Prostate gland (tissue), 2 donors: ENCODE data around the gene ATXN7L2.

Experiments
- POLR2A ChIP-seq: fragments of 450-650 bp; IDR thresholded peaks from one replicate; pipeline ENCODE4 v1.6.1; 2016; ENCODE audit warnings: antibody characterized with exemption, mild to moderate bottlenecking
- POLR2AphosphoS5 ChIP-seq: sonication (generic); formaldehyde crosslinking; IDR thresholded peaks from one replicate; pipeline ENCODE4 v1.6.1; 2017; ENCODE audit warnings: antibody characterized with exemption
- TF ChIP-seq, protein P1 (sequence below), 4 experiments: fragments of 200-600 bp in 2 of 4; fragments of 450-650 bp in 2 of 4; sonication (generic) in 2 of 4; IDR thresholded peaks; 1 replicate in 3 of 4; 2 replicates in 1 of 4; pipeline ENCODE4 v1.5.1; 2016 to 2019; ENCODE audit warnings: antibody characterized with exemption in 4 of 4, mild to moderate bottlenecking in 2 of 4, moderate library complexity in 2 of 4

DNA sequence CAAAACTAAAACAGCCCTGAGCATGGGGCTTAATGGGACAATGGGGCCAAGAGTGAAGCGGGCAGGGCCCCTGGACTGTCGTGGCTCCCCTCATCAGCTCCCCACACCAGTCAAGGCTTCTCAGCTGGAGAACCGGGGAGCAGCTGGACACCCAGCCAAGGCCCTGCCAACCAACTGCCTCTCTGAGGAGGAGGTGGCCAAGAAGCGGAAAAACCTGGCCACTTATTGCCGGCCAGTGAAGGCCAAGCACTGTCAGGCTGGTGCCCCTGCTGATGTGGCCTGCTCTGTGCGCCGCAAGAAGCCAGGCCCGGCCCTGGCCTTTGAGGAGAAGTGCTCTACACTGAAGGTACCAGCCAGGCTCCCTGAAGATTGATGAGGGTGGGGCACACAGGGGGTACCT, 7.7 kb downstream of the ATXN7L2 start:
- TF ChIP-seq, protein P1, sequence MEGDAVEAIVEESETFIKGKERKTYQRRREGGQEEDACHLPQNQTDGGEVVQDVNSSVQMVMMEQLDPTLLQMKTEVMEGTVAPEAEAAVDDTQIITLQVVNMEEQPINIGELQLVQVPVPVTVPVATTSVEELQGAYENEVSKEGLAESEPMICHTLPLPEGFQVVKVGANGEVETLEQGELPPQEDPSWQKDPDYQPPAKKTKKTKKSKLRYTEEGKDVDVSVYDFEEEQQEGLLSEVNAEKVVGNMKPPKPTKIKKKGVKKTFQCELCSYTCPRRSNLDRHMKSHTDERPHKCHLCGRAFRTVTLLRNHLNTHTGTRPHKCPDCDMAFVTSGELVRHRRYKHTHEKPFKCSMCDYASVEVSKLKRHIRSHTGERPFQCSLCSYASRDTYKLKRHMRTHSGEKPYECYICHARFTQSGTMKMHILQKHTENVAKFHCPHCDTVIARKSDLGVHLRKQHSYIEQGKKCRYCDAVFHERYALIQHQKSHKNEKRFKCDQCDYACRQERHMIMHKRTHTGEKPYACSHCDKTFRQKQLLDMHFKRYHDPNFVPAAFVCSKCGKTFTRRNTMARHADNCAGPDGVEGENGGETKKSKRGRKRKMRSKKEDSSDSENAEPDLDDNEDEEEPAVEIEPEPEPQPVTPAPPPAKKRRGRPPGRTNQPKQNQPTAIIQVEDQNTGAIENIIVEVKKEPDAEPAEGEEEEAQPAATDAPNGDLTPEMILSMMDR (IDR thresholded peaks at IDR 0.05) = no peak
- TF ChIP-seq POLR2A (no peak), POLR2AphosphoS5 (no peak)
